Panc1 (cell line): ENCODE data around the gene AEN.

ENCODE experiments used
- TF ChIP-seq, protein P1 (sequence below): fragments of 450-650 bp; IDR thresholded peaks from 2 replicates; pipeline ENCODE4 v1.5.1; 2017; ENCODE audit warnings: mild to moderate bottlenecking
- TF ChIP-seq, protein P2 (sequence below), 2 experiments: IDR thresholded peaks; 2 replicates each; pipeline ENCODE4 v1.6.1; 2011 to 2012; ENCODE audit warnings: low read depth in 2 of 2, control low read depth in 1 of 2, low read length in 1 of 2, mild to moderate bottlenecking in 1 of 2, moderate library complexity in 1 of 2; ENCODE audit not compliant: insufficient read depth in 1 of 2

GRCh38 chr15:88571852-88572259 lies 49.3 kb upstream of the AEN start:
- TF ChIP-seq, protein P1, sequence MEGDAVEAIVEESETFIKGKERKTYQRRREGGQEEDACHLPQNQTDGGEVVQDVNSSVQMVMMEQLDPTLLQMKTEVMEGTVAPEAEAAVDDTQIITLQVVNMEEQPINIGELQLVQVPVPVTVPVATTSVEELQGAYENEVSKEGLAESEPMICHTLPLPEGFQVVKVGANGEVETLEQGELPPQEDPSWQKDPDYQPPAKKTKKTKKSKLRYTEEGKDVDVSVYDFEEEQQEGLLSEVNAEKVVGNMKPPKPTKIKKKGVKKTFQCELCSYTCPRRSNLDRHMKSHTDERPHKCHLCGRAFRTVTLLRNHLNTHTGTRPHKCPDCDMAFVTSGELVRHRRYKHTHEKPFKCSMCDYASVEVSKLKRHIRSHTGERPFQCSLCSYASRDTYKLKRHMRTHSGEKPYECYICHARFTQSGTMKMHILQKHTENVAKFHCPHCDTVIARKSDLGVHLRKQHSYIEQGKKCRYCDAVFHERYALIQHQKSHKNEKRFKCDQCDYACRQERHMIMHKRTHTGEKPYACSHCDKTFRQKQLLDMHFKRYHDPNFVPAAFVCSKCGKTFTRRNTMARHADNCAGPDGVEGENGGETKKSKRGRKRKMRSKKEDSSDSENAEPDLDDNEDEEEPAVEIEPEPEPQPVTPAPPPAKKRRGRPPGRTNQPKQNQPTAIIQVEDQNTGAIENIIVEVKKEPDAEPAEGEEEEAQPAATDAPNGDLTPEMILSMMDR: no peak
- TF ChIP-seq, protein P2, sequence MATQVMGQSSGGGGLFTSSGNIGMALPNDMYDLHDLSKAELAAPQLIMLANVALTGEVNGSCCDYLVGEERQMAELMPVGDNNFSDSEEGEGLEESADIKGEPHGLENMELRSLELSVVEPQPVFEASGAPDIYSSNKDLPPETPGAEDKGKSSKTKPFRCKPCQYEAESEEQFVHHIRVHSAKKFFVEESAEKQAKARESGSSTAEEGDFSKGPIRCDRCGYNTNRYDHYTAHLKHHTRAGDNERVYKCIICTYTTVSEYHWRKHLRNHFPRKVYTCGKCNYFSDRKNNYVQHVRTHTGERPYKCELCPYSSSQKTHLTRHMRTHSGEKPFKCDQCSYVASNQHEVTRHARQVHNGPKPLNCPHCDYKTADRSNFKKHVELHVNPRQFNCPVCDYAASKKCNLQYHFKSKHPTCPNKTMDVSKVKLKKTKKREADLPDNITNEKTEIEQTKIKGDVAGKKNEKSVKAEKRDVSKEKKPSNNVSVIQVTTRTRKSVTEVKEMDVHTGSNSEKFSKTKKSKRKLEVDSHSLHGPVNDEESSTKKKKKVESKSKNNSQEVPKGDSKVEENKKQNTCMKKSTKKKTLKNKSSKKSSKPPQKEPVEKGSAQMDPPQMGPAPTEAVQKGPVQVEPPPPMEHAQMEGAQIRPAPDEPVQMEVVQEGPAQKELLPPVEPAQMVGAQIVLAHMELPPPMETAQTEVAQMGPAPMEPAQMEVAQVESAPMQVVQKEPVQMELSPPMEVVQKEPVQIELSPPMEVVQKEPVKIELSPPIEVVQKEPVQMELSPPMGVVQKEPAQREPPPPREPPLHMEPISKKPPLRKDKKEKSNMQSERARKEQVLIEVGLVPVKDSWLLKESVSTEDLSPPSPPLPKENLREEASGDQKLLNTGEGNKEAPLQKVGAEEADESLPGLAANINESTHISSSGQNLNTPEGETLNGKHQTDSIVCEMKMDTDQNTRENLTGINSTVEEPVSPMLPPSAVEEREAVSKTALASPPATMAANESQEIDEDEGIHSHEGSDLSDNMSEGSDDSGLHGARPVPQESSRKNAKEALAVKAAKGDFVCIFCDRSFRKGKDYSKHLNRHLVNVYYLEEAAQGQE (IDR thresholded peaks at IDR 0.05; ENCODE audit: insufficient read depth in 1 of 2, low read depth in 2 of 2, low read length in 1 of 2): no peak
